GM18498 (cell line): Measurements from ENCODE around the gene NUP160.
A peak's percentile ranks its signal among the peaks of the same experiment; 100 is the strongest.
"Not testable (repeated sequence)": the region's sequence is repeated elsewhere in the genome, so short reads cannot be mapped to it uniquely, and the experiment has no call there.

ENCODE experiments used
- ATAC-seq: cut with Tn5 transposase; IDR thresholded peaks from one replicate; pipeline ENCODE4 v1.9.1; 2021; ENCODE audit warnings: mild to moderate bottlenecking, moderate library complexity; ENCODE audit not compliant: unreplicated experiment

The NUP160 gene, protein sequence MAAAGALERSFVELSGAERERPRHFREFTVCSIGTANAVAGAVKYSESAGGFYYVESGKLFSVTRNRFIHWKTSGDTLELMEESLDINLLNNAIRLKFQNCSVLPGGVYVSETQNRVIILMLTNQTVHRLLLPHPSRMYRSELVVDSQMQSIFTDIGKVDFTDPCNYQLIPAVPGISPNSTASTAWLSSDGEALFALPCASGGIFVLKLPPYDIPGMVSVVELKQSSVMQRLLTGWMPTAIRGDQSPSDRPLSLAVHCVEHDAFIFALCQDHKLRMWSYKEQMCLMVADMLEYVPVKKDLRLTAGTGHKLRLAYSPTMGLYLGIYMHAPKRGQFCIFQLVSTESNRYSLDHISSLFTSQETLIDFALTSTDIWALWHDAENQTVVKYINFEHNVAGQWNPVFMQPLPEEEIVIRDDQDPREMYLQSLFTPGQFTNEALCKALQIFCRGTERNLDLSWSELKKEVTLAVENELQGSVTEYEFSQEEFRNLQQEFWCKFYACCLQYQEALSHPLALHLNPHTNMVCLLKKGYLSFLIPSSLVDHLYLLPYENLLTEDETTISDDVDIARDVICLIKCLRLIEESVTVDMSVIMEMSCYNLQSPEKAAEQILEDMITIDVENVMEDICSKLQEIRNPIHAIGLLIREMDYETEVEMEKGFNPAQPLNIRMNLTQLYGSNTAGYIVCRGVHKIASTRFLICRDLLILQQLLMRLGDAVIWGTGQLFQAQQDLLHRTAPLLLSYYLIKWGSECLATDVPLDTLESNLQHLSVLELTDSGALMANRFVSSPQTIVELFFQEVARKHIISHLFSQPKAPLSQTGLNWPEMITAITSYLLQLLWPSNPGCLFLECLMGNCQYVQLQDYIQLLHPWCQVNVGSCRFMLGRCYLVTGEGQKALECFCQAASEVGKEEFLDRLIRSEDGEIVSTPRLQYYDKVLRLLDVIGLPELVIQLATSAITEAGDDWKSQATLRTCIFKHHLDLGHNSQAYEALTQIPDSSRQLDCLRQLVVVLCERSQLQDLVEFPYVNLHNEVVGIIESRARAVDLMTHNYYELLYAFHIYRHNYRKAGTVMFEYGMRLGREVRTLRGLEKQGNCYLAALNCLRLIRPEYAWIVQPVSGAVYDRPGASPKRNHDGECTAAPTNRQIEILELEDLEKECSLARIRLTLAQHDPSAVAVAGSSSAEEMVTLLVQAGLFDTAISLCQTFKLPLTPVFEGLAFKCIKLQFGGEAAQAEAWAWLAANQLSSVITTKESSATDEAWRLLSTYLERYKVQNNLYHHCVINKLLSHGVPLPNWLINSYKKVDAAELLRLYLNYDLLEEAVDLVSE (N-terminal part only)

GRCh38 chr11:47847892-47848699 lies at the start of gene NUP160:
NUP160 (minus strand) TSS chr11:47848350; CDS start chr11:47848318, 32 bp downstream.
- ATAC-seq = peak; percentile 82

DNA sequence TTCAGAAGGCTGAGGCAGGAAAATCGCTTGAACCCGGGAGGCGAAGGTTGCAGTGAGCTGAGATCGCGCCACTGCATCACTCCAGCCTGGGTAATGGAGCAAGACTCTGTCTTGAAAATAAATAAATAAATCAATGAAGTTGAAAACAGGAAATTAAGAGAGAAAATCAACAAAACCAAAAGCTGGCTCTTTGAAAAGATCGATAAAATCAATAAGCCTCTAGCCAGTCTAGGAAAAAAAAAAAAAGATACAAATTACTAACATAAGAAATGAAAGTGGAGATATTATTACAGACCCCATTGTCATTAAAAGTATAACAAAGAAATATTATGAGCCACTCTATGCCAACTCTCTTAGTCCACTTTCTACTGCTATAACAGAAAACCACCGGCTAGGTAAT lies 48.0 kb upstream of the NUP160 start:
- no peak for ATAC-seq

DNA sequence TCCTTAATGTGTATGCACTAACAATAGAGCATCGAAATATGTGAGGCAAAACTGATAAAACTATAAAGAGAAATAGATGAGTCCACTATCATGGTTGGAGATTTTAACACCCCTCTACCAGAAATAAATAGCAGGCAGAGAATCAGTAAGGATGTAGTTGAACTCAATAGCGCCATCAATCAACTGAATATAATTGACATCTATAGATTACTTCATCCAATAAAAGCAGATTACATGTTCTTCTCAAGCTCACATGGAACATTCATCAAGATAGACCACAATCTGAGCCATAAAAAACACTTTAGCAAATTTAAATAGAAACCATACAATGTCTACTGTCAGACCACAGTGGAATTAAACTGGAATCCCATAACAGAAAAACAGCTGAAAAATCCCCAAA lies 46.9 kb upstream of the NUP160 start:
- ATAC-seq = no peak

DNA sequence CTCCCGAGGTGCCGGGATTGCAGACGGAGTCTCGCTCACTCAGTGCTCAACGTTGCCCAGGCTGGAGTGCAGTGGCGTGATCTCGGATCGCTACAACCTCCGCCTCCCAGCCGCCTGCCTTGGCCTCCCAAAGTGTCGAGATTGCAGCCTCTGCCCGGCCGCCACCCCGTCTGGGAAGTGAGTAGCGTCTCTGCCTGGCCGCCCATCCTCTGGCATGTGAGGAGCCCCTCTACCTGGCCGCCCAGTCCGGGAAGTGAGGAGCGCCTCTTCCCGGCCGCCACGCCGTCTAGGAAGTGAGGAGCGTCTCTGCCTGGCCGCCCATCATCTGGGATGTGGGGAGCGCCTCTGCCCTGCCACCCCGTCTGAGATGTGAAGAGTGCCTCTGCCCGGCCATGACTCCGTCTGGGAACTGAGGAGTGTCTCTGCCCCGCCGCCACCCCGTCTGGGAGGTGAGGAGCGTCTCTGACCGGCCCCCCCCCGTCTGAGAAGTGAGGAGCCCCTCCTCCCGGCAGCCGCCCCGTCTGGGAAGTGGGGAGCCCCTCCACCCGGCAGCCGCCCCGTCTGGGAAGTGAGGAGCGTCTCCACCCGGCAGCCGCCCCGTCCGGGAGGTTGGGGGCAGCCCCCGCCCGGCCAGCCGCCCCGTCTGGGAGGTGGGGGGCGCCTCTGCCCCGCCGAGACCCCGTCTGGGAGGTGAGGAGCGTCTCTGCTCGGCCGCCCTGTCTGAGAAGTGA lies 44.6 kb upstream of the NUP160 start:
- ATAC-seq = not testable (repeated sequence)

DNA sequence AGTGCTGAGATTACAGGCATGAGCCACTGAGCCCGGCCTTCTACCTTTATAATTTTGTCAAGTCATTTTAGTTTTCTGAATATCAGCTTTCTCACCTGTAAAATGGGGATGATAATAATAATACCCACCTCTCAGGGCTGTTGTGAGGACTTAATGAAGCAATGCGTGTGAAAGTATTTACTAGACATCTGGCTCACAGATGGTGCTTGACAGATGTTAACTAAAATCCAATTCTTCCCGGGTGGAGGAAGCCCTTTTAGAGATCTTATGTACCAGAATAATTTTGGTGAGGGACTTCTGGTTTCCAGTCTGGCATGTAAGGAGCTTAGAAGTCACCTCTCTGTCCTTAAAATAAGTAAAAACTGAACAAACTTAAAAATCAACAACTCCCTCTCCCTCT lies 43.7 kb upstream of the NUP160 start:
- ATAC-seq = no peak

- ATAC-seq = no peak
Observed at GRCh38 chr11:47889714-47890441, 41.7 kb upstream of the NUP160 start.

DNA sequence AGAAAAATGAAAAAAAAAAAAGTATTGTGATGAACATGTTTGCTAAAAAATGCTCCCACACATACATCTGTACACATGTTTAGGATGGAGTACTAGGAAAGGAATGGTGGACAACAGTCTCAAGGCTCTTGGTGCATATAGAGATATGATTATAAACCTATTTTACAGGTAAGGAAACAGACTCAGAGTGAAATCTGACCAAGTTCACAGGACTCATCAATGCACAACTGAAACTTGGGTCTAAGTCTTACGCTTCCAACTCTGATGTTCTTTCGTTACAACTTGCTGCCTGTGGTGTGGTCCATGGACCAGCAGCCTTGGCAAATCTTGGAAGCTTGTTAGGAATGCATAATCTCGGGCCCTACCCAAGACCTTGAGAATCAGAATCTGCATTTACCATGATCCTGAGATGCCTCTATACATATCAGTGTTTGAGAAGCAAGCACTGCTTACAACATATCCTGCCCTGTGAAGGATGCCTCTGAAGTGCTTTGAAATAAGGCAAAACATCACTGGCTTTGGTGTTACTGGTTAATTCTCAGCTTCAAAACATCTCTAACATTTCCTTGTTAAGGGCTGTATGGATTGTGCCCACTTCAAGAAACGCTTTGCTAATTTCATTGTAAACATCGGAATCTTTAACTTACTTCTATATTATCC lies 39.9 kb upstream of the NUP160 start:
- no peak for ATAC-seq

DNA sequence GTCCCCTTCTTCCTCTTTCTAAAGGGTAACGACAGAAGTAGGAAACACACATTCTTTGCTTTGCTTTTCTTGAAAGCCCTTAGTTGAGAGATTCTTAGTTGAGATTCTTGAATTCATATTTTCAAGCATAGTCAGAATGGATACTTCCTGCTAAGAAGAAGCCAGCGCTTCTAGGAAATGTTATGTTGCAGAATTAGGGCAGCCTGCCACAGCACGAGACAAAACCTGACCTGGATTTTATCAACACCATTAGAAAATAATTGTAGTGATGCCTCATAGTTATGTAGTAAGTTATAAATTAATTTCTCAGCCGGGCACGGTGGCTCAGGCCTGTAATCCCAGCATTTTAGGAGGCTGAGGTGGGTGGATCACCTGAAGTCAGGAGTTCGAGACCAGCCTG lies 37.9 kb upstream of the NUP160 start:
- no peak for ATAC-seq

GRCh38 chr11:47882437-47882836 lies 34.3 kb upstream of the NUP160 start:
- not testable (repeated sequence) for ATAC-seq

DNA sequence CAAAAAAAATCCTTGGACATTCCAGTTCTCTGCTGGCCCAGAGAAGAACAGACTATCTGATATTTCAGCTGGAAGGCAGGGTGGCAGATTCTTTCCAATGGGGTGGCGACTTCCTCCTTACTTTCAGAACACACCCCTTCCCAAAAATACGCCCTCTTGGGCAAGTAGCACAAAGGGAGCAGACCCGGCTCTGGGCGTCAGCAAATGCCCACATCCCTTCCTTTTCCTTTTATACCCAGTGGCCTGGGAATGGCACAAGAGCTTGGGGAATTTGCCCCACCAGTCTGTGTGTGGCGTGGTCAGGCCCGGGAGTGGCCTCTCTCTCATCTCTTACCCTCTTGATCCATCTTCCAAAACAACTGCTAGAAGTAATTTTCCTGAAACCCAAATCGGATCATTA lies 33.0 kb upstream of the NUP160 start:
- ATAC-seq = no peak

- peak; percentile 60 for ATAC-seq
Observed at GRCh38 chr11:47879259-47880158, 31.4 kb upstream of the NUP160 start.

DNA sequence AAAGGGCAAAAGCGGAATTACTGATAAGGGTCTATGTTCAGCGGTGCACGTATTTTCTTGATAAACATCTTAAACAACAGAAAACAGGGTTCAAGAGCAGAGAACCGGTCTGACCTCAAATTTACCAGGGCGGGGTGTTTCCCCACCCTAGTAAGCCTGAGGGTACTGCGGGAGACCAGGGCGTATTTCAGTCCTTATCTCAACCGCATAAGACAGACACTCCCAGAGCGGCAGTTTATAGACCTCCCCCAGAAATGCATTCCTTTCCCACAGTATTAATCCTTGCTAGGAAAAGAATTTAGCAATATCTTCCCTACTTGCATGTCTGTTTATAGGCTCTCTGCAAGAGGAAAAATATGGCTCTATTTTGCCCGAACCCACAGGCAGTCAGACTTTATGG lies 27.7 kb upstream of the NUP160 start:
- ATAC-seq = not testable (repeated sequence)

- no peak for ATAC-seq
Observed at GRCh38 chr11:47870404-47870803, 22.3 kb upstream of the NUP160 start.

DNA sequence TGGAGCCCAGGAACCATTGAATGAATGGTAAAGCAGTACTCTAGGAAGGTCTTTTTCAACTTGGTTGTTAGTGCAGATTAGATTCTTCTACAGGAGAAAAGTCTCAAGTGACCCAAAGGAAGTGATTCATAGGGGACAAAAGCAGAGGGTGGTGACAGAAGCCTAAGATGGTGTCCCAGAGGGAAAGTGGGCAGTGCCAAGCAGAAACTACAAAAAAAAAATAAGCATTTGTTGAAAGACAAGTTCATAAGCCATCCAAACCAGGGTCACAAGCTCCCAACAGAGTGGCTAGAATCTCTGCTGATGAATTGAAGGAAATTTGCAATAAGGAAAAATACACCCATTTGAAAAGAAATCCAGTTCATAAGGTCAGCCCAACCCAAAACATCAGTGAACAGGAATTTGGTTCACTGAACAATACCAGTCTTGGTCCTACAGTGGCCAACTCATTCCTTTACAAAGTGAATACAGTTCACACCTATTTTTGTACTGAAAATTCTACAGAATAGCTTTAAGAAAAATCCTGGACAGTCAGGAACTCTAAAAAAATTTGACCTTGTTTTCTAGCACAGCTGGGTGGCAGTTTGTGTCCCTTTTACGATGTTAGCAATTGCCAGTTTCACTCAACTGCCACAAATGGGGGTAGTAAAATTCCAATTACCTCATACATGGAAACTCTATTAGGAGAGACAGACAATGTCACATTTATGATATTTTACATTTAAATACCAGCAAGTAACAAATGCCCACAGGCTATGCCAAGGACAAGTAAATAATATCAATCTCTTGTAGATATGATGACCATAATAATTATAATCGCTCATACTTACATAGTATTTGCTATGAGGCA lies 21.6 kb upstream of the NUP160 start:
- ATAC-seq = no peak

DNA sequence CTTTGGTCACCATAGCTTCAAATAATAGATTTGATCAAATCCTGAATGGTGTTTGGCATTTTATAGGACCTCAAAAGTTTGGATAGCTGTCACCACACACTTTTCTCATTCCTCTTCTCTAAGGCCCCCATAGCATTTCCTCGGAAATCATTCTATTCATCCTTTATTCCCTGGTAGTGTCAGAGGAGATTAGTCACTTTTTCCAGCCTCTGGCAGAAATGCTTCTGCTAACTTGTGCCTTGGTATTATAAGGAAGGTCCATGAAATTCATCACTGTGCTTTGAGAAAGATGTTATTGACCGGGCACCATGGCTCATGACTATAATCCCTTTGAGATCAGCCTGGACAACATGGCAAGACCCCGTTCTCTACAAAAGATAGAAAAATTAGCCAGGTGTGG lies 19.7 kb upstream of the NUP160 start:
- ATAC-seq = no peak

GRCh38 chr11:47866892-47867291 lies 18.7 kb upstream of the NUP160 start:
- ATAC-seq = not testable (repeated sequence)
